GM12878 (cell line): ENCODE data around the gene KHDRBS2. TPM values are rescaled to one million over a fixed set of nuclear protein-coding genes. Genes with fewer than 3 reads are reported as not detected.

ENCODE experiments used
- ATAC-seq: fragments of 200-7000 bp; cut with Tn5 transposase; 3 replicates; pipeline ENCODE4 v1.9.1; 2020; ENCODE audit warnings: mild to moderate bottlenecking, moderate library complexity
- BruUV-seq: library from RNA; stranded (reverse); fragments of 400-500 nt; replicated peaks from 2 replicates; lab custom pipeline; 2021; lab: Mats Ljungman, UMichigan
- CTCF ChIA-PET: fragments of 300-600 bp; sonication (Branson Sonifier 250); formaldehyde crosslinking; extraction: SDS; loops from one replicate; lab custom pipeline; 2021; ENCODE audit warnings: inconsistent platforms; lab: Yijun Ruan, JAX
- POLR2A ChIA-PET: fragments of 350-600 bp; formaldehyde crosslinking; extraction: SDS; loops from one replicate; lab custom pipeline; 2021; ENCODE audit warnings: inconsistent platforms; lab: Charles Lee
- RAD21 ChIA-PET: fragments of 300-600 bp; sonication (Branson Sonifier 250); formaldehyde crosslinking; loops from one replicate; lab custom pipeline; 2023; ENCODE audit warnings: antibody characterized with exemption; ENCODE audit not compliant: unreplicated experiment; lab: Charles Lee
- SMC1A ChIA-PET: fragments of 300-600 bp; sonication (Branson Sonifier 250); formaldehyde crosslinking; loops from one replicate; lab custom pipeline; 2023; ENCODE audit not compliant: unreplicated experiment, uncharacterized antibody; lab: Charles Lee
- DNase-seq: peaks from one replicate; pipeline ENCODE4 v3.0.0-alpha.2; 2011; ENCODE audit warnings: low read depth, low spot score
- FAIRE-seq: peaks from 3 replicates; lab custom pipeline; 2011; peaks lifted over from hg19 to GRCh38; lab: Jason Lieb, UNC
- H2AFZ ChIP-seq: 2 replicates; pipeline ENCODE4 v1.6.0; 2011; ENCODE audit warnings: low read depth, low read length, control low read depth; ENCODE audit not compliant: control insufficient read depth
- H3K27ac ChIP-seq: 2 replicates; pipeline ENCODE4 v1.5.1; 2011; ENCODE audit warnings: control low read depth; ENCODE audit not compliant: control insufficient read depth, insufficient read depth
- H3K27me3 ChIP-seq, 2 experiments: replicated peaks in 1 of 2; 2 replicates each; pipeline versions ENCODE4 v1.6.0 to v1.6.1; 2011; ENCODE audit warnings: low read length in 1 of 2; ENCODE audit not compliant: control insufficient read depth in 2 of 2, insufficient read depth in 2 of 2
- H3K36me3 ChIP-seq, 2 experiments: 2 replicates each; pipeline ENCODE4 v1.5.1; 2011; ENCODE audit warnings: low read length in 1 of 2; ENCODE audit not compliant: control insufficient read depth in 2 of 2, insufficient read depth in 2 of 2
- H3K4me1 ChIP-seq: 2 replicates; pipeline ENCODE4 v1.6.1; 2011; ENCODE audit warnings: mild to moderate bottlenecking, low read length, moderate library complexity, mixed read lengths; ENCODE audit not compliant: control insufficient read depth, insufficient read depth
- H3K4me2 ChIP-seq: 2 replicates; pipeline ENCODE4 v1.6.0; 2011; ENCODE audit warnings: control low read depth; ENCODE audit not compliant: control insufficient read depth, insufficient read depth
- H3K4me3 ChIP-seq: fragments of 200-600 bp; sonication (generic); 2 replicates; pipeline ENCODE4 v1.5.1; 2016
- H3K79me2 ChIP-seq: 2 replicates; pipeline ENCODE4 v1.6.0; 2011; ENCODE audit warnings: low read length; ENCODE audit not compliant: control insufficient read depth, insufficient read depth
- H3K9ac ChIP-seq: 2 replicates; pipeline ENCODE4 v1.8.0; 2011; ENCODE audit warnings: low read length, control low read depth, mixed read lengths; ENCODE audit not compliant: control insufficient read depth, insufficient read depth
- H3K9me3 ChIP-seq: replicated peaks from 3 replicates; pipeline ENCODE4 v1.5.1; 2011; ENCODE audit warnings: mild to moderate bottlenecking, low read length; ENCODE audit not compliant: control insufficient read depth, insufficient read depth
- H4K20me1 ChIP-seq: 2 replicates; pipeline ENCODE4 v1.6.0; 2011; ENCODE audit not compliant: control insufficient read depth, insufficient read depth
- BHLHE40 ChIP-seq, 2 experiments: fragments of 450-650 bp in 1 of 2; IDR thresholded peaks; 2 replicates each; pipeline ENCODE4 v1.6.1; 2011 to 2017; ENCODE audit warnings: low read depth in 2 of 2, borderline replicate concordance in 1 of 2, improper control_type of control experiment in 1 of 2, low read length in 1 of 2, mild to moderate bottlenecking in 1 of 2
- ETV6 ChIP-seq, 2 experiments: fragments of 450-650 bp in 1 of 2; IDR thresholded peaks in 1 of 2; conservative IDR thresholded peaks in 1 of 2; 2 replicates each; pipeline ENCODE4 v1.6.1; 2014; ENCODE audit warnings: antibody characterized with exemption in 1 of 2, borderline replicate concordance in 1 of 2, low read depth in 1 of 2, mild to moderate bottlenecking in 1 of 2, moderate library complexity in 1 of 2
- MAX ChIP-seq: IDR thresholded peaks from 2 replicates; pipeline ENCODE4 v1.6.1; 2012; ENCODE audit warnings: low read depth, low read length, improper control_type of control experiment
- MYB ChIP-seq: fragments of 150-350 bp; IDR thresholded peaks from 2 replicates; pipeline ENCODE4 v1.6.1; 2014; ENCODE audit warnings: mild to moderate bottlenecking, low read depth, low read length, borderline replicate concordance
- STAT3 ChIP-seq: IDR thresholded peaks from 2 replicates; pipeline ENCODE4 v1.6.1; 2011; ENCODE audit warnings: low read depth, low read length, improper control_type of control experiment
- WGBS: methylation state at CpG from one replicate; pipeline ENCODE4 v1.1.6; 2016; ENCODE audit warnings: low lambda C conversion rate; ENCODE audit not compliant: insufficient replicate concordance, insufficient coverage; ENCODE audit errors: missing lambda C conversion rate; 5-methylcytosine and 5-hydroxymethylcytosine counted together
- in situ Hi-C: fragments of 300-500 bp; cut with MboI; formaldehyde crosslinking; loops from 9 replicates; pipeline ENCODE4 v1.14.3; 2018; ENCODE audit warnings: mixed read lengths
- intact Hi-C: fragments of 100-400 bp; cut with micrococcal nuclease; formaldehyde crosslinking; loops from one replicate; pipeline ENCODE4 v1.14.2; 2022; ENCODE audit not compliant: unreplicated experiment
- polyA plus RNA-seq, 11 experiments: library from polyadenylated mRNA; depleted of rRNA in 4 of 11; unstranded in 6 of 11; stranded (reverse) in 5 of 11; fragments of >200 nt; fragmentation: Nextera tagmentation in 4 of 11; fragmentation: Illumina TruSeq in 1 of 11; extraction: Ambion mirVana in 4 of 11; extraction: Trizol in 1 of 11; gene quantifications; 1 replicate in 1 of 11; 2 replicates in 10 of 11; pipeline versions ENCODE4 v1.2.1 to v1.2.3, GENCODE V29; 2011 to 2016; ENCODE audit warnings: inconsistent platforms in 2 of 11, missing spikeins in 2 of 11, low read depth in 1 of 11
- total RNA-seq, 4 experiments: library from RNA; depleted of rRNA in 3 of 4; stranded (reverse); fragments of >200 nt in 3 of 4; fragmentation: Illumina TruSeq in 1 of 4; extraction: Trizol in 1 of 4; gene quantifications; 2 replicates each; pipeline versions ENCODE4 v1.2.1 to v1.2.3, GENCODE V29; 2013 to 2021
- TF ChIP-seq, protein P1 (sequence below), 3 experiments: IDR thresholded peaks in 2 of 3; conservative IDR thresholded peaks in 1 of 3; 2 replicates each; pipeline ENCODE4 v1.5.1; 2011; ENCODE audit warnings: low read depth in 3 of 3, low read length in 3 of 3, mild to moderate bottlenecking in 3 of 3, control low read depth in 2 of 3, moderate library complexity in 2 of 3, inconsistent platforms in 1 of 3, mixed read lengths in 1 of 3; ENCODE audit not compliant: control insufficient read depth in 2 of 3, insufficient read depth in 1 of 3; ENCODE audit errors: extremely low read depth in 1 of 3

Gene KHDRBS2
- total and polyA plus RNA-seq, 10 of the 15 experiments (the other 5 are each of a cell fraction or from before 2014, with no cell fraction given), result 0.11 to 0.56 TPM; not detected in 8

- CTCF ChIA-PET, result no interaction called here
Observed at GRCh38 chr6:61894536-61894935, 391.5 kb downstream of the KHDRBS2 start.

More at GRCh38 chr6:61894536-61894935, 391.5 kb downstream of the KHDRBS2 start:
- H3K79me2 ChIP-seq, result no peaks in the 10 kb centered on the region
- ATAC-seq (no peak), FAIRE-seq (no peak), DNase-seq (no peak)
- ChIA-PET RAD21 (no interaction called here), SMC1A (no interaction called here), POLR2A (no interaction called here)
- no peak for TF ChIP-seq MYB
- TF ChIP-seq STAT3, result no peak
- TF ChIP-seq MAX, result no peak
- no peak for TF ChIP-seq BHLHE40 (IDR thresholded peaks at IDR 0.05; ENCODE audit: borderline replicate concordance in 1 of 2, low read depth in 2 of 2, low read length in 1 of 2)
- TF ChIP-seq, protein P1, sequence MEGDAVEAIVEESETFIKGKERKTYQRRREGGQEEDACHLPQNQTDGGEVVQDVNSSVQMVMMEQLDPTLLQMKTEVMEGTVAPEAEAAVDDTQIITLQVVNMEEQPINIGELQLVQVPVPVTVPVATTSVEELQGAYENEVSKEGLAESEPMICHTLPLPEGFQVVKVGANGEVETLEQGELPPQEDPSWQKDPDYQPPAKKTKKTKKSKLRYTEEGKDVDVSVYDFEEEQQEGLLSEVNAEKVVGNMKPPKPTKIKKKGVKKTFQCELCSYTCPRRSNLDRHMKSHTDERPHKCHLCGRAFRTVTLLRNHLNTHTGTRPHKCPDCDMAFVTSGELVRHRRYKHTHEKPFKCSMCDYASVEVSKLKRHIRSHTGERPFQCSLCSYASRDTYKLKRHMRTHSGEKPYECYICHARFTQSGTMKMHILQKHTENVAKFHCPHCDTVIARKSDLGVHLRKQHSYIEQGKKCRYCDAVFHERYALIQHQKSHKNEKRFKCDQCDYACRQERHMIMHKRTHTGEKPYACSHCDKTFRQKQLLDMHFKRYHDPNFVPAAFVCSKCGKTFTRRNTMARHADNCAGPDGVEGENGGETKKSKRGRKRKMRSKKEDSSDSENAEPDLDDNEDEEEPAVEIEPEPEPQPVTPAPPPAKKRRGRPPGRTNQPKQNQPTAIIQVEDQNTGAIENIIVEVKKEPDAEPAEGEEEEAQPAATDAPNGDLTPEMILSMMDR (IDR thresholded peaks at IDR 0.05 in 2 of 3, conservative IDR thresholded peaks at IDR 0.05 in 1 of 3; ENCODE audit: control insufficient read depth in 2 of 3, extremely low read depth in 1 of 3, insufficient read depth in 1 of 3, low read depth in 3 of 3, low read length in 3 of 3), result no peak
- TF ChIP-seq ETV6 (conservative IDR thresholded peaks at IDR 0.05 in 1 of 2, IDR thresholded peaks at IDR 0.05 in 1 of 2; ENCODE audit: borderline replicate concordance in 1 of 2, low read depth in 1 of 2), result no peak
- H3K27ac ChIP-seq, result no peak overlapping the region
- no TSS peak for BruUV-seq
- no peaks in the 10 kb centered on the region for H3K4me1 ChIP-seq
- H3K27me3 ChIP-seq, result no peaks in the 10 kb centered on the region
- no peak overlapping the region for H3K4me2 ChIP-seq
- H3K4me3 ChIP-seq, result no peak overlapping the region
- intact Hi-C loops (no loop called here), in situ Hi-C loops (no loop called here)
- no peaks in the 10 kb centered on the region for H3K36me3 ChIP-seq
- no peaks in the 10 kb centered on the region for H4K20me1 ChIP-seq
- WGBS, result 14% methylated on average over 8 of the region's 9 CpGs
- H3K9me3 ChIP-seq, result no peaks in the 10 kb centered on the region
- no peak overlapping the region for H3K9ac ChIP-seq
- no peak overlapping the region for H2AFZ ChIP-seq
